ENCODE measurements around the gene RPA3. TPM values are rescaled to one million over a fixed set of nuclear protein-coding genes. Genes with fewer than 3 reads are reported as not detected.

Gene RPA3
- total and polyA plus RNA-seq, 2 of the 13 experiments (the other 11 are each of a cell fraction or from before 2014, with no cell fraction given): 38.3 to 154 TPM

- TF ChIP-seq AFF4 (CRISPR knock-in tag; IDR thresholded peaks at IDR 0.05) (no peak), GATA4 (IDR thresholded peaks at IDR 0.05; ENCODE audit: borderline replicate concordance, low read depth) (peak; percentile 14; the same call in 1 of the 2 replicates), PCBP1 (IDR thresholded peaks at IDR 0.05; ENCODE audit: borderline replicate concordance, low read depth, low read length) (0 out of 2 replicates have a peak, but pooled peaks have one; percentile 71), ZNF703 (CRISPR knock-in tag; IDR thresholded peaks at IDR 0.05; ENCODE audit: borderline replicate concordance) (no peak), EZH2 (conservative IDR thresholded peaks at IDR 0.05; ENCODE audit: low read depth, low read length) (no peak), ARNTL (CRISPR knock-in tag; IDR thresholded peaks at IDR 0.05) (no peak), ZSCAN25 (CRISPR knock-in tag; IDR thresholded peaks at IDR 0.05) (no peak), ATM (IDR thresholded peaks at IDR 0.05; ENCODE audit: borderline replicate concordance) (no peak), TBP (CRISPR knock-in tag; IDR thresholded peaks at IDR 0.05) (no peak), PTBP1 (IDR thresholded peaks at IDR 0.05; ENCODE audit: low read depth, low read length, poor library complexity, severe bottlenecking) (no peak), PAWR (CRISPR knock-in tag; IDR thresholded peaks at IDR 0.05; ENCODE audit: borderline replicate concordance) (no peak), ZNF800 (CRISPR knock-in tag; IDR thresholded peaks at IDR 0.05) (0 out of 2 replicates have a peak, but pooled peaks have one; percentile 28), ZNF33B (CRISPR knock-in tag; IDR thresholded peaks at IDR 0.05) (no peak), ZBTB49 (CRISPR knock-in tag; IDR thresholded peaks at IDR 0.05; ENCODE audit: borderline replicate concordance) (peak; percentile 57; the same call in 1 of the 2 replicates), FOXC1 (CRISPR knock-in tag; IDR thresholded peaks at IDR 0.05; ENCODE audit: borderline replicate concordance) (no peak), IRF9 (CRISPR knock-in tag; IDR thresholded peaks at IDR 0.05; ENCODE audit: borderline replicate concordance) (no peak), GFI1 (CRISPR knock-in tag; IDR thresholded peaks at IDR 0.05; ENCODE audit: borderline replicate concordance) (peak; percentile 31; the same call in 1 of the 2 replicates), KDM1A (CRISPR knock-in tag; IDR thresholded peaks at IDR 0.05) (no peak), RFX5 (IDR thresholded peaks at IDR 0.05; ENCODE audit: low read depth, low read length) (peak; percentile 66; the same call in 1 of the 2 replicates), TAF1 (CRISPR knock-in tag; IDR thresholded peaks at IDR 0.05) (peak; percentile 80; the same call in 1 of the 2 replicates)
Measured at GRCh38 chr7:7640221-7641128, 77.9 kb downstream of the RPA3 start, which contains the start of gene UMAD1 (continued).

All from HepG2 (cell line).